Lung microvascular endothelial cell (primary cell): Measurements from ENCODE around the gene CD9. TPM values are rescaled to one million over a fixed set of nuclear protein-coding genes. Genes with fewer than 3 reads are reported as not detected.
"Not testable (repeated sequence)": the region's sequence is repeated elsewhere in the genome, so short reads cannot be mapped to it uniquely, and the experiment has no call there.

Experiments
- DNase-seq, 2 donors: peaks; one replicate each; pipeline versions ENCODE4 v3.0.0 to v3.0.0-alpha.2; 2010; ENCODE audit warnings: low read depth in 2 of 2
- total RNA-seq: library from RNA; depleted of rRNA; stranded (reverse); fragments of >200 nt; gene quantifications from 2 replicates; pipeline ENCODE4 v1.2.1, GENCODE V29; 2014

The CD9 gene
- 799 and 1,196 TPM in 2 replicates for total RNA-seq

GRCh38 chr12:6200256-6201212 lies at the start of gene CD9:
Gene CD9 (plus strand): TSS chr12:6200400. CDS start chr12:6200500, 100 bp downstream.
- peak; percentile 85 to 88 for DNase-seq

GRCh38 chr12:6154730-6155459 lies 45.3 kb upstream of the CD9 start:
- peak in 1 of 2 donors; percentile 90 for DNase-seq

GRCh38 chr12:6157482-6157881 lies 42.7 kb upstream of the CD9 start:
- peak in 1 of 2 donors; percentile 83 for DNase-seq

- DNase-seq = peak; percentile 76 to 79
Observed at GRCh38 chr12:6158255-6158654, 41.9 kb upstream of the CD9 start.

- no peak for DNase-seq
Observed at GRCh38 chr12:6158749-6159148, 41.5 kb upstream of the CD9 start.

DNA sequence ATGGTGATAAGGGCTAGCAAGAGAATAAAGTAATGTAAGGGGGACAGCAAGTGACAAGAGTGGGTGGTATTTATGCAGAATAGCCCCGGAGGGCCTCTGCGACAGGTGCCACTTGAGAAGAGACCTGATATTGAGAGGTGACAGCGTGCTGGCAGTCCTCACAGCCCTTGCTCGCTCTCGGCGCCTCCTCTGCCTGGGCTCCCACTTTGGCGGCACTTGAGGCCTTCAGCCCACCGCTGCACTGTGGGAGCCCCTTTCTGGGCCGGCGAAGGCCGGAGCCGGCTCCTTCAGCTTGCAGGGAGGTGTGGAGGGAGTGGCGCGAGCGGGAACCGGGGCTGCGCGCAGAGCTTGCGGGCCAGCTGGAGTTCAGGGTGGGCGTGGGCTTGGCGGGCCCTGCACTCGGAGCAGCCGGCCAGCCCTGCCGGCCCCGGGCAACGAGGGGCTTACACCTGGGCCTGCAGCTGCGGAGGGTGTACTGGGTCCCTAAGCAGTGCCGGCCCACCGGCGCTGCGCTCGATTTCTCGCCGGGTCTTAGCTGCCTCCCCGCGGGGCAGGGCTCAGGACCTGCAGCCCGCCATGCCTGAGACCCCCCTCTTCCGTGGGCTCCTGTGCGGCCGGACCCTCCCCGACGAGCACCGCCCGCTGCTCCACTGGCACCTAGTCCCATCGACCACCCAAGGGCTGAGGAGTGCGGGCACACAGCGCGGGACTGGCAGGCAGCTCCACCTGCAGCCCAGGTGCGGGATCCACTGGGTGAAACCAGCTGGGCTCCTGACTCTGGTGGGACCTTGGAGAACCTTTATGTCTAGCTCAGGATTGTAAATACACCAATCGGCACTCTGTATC lies 40.8 kb upstream of the CD9 start:
- DNase-seq = not testable (repeated sequence)

DNA sequence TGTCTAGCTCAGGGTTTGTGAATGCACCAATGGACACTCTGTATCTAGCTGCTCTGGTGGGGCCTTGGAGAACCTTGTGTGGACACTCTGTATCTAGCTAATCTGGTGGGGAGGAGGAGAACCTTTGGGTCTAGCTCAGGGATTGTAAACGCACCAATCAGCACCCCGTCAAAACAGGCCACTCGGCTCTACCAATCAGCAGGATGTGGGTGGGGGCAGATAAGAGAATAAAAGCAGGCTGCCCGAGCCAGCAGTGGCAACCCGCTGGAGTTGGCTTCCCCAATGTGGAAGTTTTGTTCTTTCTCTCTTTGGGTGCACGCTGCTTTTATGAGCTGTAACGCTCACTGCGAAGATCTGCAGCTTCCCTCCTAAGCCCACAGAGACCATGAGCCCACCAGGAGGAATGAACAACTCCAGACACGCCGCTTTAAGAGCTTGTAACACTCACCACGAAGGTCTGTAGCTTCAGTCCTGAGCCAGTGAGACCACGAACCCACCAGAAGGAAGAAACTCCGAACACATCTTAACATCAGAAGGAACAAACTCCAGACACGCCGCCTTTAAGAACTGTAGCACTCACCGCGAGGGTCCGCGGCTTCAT lies 40.1 kb upstream of the CD9 start:
- not testable (repeated sequence) for DNase-seq

DNA sequence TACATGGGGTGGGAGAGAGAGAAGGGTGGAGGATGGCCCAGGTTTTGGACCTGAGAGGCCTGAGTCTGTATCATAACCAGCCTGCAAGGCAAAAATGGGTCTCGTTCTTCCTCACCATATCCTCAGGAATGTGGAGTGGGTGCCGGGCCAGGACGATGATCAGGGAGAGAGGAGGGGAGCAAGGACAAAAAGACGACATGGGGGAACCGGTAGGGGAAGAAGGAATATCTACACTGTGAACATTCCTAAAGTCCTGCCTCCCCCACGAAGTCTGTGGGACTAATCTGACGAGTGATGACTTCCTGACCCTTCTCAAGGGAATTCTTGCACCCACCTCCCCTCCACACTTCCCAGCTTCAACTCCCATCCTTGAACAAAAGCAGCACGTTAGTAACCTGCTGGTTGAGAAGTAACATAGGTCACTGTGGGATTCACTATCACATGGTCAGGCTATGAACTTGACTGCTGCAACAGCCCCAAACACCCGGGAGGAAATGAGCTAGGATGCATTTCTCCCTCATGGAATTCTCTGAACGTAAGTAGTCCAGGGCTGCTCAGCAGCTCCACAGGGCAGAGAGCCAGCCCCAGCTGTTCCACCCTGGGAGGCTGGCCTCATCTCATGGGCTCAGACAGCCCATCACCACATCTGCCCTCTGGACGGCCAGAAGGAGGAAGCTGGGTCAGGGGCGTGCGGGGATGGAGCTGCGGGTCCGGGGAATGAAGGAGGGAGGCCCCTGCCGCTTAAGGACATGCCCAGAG lies 38.9 kb upstream of the CD9 start:
- DNase-seq = peak; percentile 75 to 99

DNA sequence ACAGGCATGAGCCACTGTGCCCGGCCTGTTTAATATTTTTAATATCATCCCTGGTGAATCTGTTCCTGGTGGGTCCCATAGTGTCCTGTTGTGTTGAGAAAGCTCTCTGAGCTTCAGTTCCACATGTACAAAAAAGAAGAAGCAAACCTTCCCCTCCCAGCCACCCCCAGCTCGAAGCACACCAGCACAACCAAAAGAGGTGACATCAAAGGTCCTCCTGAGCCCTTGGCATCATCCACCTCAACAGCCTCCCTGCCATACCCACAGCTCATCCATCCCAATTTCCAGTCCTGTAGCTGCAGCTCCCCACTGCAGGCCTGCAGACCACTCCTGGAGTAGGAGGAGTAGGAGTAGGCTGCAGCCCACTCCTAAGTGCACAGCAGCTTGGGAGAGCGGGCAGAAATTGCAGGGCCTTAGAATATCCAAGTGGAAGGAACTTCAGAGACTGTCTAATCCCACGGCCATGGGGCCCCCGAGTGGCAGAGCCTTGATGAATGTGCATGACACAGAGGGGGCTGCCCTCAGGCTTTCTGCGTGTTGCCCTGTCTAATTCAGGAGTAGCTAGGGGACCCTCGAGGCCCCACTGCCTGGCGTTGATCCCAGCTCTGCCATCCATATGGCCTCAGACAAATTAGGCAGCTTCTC lies 36.7 kb upstream of the CD9 start:
- DNase-seq = no peak

DNA sequence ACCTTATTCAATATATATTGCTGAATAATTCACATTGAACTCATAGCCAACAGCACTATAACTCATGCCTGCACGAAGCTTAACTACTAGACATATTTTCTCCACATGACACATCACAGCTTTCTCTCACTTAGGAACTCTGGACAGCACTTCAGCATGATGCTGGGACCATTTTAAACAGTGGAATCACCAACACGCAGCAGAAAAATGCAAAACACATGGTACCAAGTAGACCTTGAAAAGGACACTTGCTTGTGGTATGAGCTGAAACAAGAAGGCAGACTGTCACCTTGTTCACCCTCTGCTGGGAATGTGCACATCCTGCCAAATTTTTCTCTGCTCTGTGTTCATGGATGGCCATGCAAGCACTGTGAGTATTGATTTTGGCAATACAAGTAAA lies 34.8 kb upstream of the CD9 start:
- DNase-seq = no peak

GRCh38 chr12:6166808-6167207 lies 33.4 kb upstream of the CD9 start:
- no peak for DNase-seq

DNA sequence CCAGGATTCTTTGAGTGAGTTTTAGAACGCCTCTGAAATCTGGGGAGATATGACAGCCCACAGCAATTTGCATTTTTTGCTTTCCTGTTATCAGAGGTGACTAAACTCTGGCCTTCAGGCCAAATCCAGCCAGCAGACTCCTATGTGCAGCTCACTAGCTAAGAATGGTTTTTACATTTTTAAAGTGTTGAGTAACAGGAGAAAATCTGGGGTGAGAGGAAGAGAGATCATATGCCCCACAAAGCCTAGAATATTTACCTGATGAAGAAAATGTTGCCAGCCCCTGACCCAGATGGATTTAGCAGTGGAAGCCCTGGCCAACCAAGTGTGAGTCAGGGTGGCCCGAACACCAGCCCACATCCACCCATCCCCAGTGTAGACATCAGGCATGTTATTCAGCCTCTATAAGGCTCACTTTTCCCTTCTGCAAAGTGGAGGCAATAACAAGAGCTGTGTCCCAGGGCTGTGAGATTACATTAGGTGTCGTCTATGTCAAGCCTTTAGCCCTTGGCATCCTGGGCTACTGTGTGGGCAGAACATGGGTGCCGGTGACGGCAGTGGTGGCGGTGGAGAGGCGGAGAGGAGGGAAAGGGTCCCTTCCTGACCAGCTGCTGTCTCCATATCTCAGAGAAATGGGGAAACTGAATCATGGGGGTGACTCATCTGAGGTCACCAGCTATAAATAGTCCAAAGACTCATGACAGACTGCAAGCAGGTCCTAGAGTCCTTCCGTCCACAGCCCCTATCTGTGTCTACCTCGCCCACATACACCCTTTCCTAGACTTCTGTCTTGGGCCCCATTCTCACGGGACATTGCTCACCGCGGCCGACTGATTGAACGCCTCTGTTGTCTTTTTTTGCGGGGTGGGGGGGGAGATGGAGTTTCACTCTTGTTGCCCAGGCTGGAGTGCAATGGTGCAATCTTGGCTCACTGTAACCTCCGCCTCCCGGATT lies 32.6 kb upstream of the CD9 start:
- DNase-seq = peak; percentile 82 to 100

GRCh38 chr12:6171409-6172015 lies 28.7 kb upstream of the CD9 start:
- peak; percentile 86 to 100 for DNase-seq

DNA sequence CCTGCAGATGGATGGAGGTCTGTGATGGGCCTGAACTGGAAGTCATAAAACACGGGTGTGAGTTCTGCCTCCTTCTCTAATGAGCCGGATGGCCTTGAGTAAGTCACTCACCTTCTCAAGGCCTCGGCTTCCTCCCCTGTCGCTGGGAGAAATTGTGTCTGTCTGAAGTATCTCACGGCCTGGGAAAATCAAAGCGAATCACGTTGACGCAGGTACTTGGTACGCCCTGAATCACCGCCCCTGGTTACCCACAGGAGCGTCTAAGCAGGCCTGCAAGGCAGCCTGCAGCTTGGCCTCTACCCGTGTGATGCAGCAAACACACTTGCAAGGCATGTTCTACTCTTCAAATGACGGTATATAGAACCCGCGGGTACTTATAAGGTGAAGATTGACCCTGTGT lies 28.1 kb upstream of the CD9 start:
- peak in 1 of 2 donors; percentile 95 for DNase-seq

GRCh38 chr12:6172862-6173261 lies 27.3 kb upstream of the CD9 start:
- DNase-seq = no peak

DNA sequence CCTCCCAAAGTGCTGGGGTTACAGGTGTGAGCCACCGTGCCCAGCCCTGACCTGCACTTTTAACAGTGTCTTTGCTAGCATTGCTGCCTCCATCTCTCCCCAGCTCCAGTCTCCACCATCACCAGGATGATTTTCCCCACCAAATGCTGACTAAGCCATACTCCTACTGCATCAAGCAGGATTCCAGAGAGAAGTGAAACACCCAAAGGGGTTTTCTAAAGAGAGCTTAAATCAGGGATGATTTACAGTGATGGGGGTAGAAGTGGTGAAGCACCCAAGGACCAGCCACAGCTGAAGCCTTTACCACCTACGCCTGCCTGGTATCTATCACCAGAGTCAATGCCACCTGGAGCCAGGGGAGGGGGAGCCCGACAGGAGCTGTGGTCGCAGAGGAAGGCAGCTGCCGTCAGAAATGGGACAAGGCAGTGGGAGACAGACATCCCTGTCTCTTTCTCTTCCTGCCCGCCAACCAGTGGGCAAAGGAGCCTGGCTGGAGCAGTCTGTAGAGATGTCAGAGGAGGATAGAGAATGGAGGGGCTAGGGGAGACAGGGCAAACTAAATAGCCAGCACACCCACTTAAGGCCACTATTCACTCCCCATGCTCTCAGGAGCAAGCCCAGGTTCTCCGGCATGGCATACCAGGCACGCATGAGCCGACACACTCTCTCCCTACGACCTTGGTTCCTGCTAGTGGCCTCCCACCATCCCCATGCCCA lies 22.4 kb upstream of the CD9 start:
- no peak for DNase-seq

DNA sequence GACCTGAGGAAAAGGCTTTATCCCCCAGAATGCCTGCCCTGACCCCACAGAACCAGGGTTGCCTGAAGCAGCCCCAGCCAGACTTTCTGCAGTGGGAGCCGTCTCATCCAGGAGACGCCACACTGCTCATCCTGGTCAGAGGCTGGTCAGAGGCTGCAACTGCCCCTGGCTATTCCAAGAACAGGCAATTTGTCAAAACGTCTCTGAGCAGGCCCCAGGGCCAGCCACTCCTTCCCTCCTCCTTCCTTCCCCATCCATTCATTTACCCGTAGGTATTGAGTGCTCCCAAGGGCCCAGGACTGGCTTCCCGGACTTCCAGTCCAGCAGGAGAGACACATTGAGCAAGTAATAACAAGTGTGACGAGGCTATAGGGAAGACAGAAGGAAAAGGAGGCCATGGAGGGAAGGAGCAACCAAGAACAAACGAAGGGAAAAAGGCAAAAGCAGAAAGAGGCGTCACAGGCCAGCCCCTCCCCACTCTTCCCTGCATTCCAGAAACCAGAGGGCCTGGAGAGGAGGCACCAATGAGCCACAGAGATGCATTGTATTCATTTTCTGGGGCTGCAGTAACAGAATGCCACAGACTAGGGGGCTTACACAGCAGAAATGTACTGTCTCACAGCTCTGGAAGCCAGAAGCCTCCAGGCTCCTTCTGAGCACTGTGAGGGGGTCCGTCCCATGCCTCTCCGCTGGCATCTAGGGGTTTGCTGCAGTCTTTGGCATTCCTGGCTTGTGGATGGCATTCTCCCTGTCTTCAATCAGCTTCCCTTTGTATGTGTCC lies 21.0 kb upstream of the CD9 start:
- peak; percentile 39 to 86 for DNase-seq
